Loucy (cell line): ENCODE results near the gene ZFPL1.

Experiments used
- H2AFZ ChIP-seq: fragments of 200-600 bp; sonication (generic); 2 replicates; pipeline ENCODE4 v1.6.0; 2016; ENCODE audit warnings: antibody characterized with exemption, mild to moderate bottlenecking, low read length, moderate library complexity
- H3F3A ChIP-seq: fragments of 200-600 bp; 2 replicates; pipeline ENCODE4 v1.6.0; 2016; ENCODE audit warnings: antibody characterized with exemption, low read depth, mild to moderate bottlenecking
- H3K27me3 ChIP-seq: fragments of 200-600 bp; sonication (generic); 2 replicates; pipeline ENCODE4 v1.6.1; 2014; ENCODE audit warnings: low read length, mild to moderate bottlenecking; ENCODE audit not compliant: insufficient read depth, poor library complexity, severe bottlenecking
- H3K36me3 ChIP-seq: fragments of 200-600 bp; sonication (generic); 2 replicates; pipeline ENCODE4 v1.6.1; 2016; ENCODE audit warnings: low read length; ENCODE audit not compliant: insufficient read depth
- H3K4me1 ChIP-seq: fragments of 200-600 bp; sonication (generic); 2 replicates; pipeline ENCODE4 v1.5.1; 2014; ENCODE audit warnings: low read length, mild to moderate bottlenecking; ENCODE audit not compliant: insufficient read depth, poor library complexity, severe bottlenecking
- H3K4me2 ChIP-seq: fragments of 200-600 bp; sonication (generic); 2 replicates; pipeline ENCODE4 v1.6.0; 2014; ENCODE audit warnings: antibody characterized with exemption, low read length, low read depth, mild to moderate bottlenecking; ENCODE audit not compliant: poor library complexity, severe bottlenecking
- H3K4me3 ChIP-seq: fragments of 200-600 bp; sonication (generic); 2 replicates; pipeline ENCODE4 v1.5.1; 2014; ENCODE audit warnings: low read length, mild to moderate bottlenecking, mixed read lengths; ENCODE audit not compliant: poor library complexity, severe bottlenecking
- H3K79me2 ChIP-seq: fragments of 200-600 bp; sonication (generic); 2 replicates; pipeline ENCODE4 v1.6.1; 2014; ENCODE audit warnings: low read length; ENCODE audit not compliant: insufficient read depth
- H3K9ac ChIP-seq: fragments of 200-600 bp; sonication (generic); 2 replicates; pipeline ENCODE4 v1.6.0; 2014; ENCODE audit warnings: mild to moderate bottlenecking, low read depth, low read length, moderate library complexity; ENCODE audit not compliant: poor library complexity, severe bottlenecking
- H3K9me2 ChIP-seq: fragments of 200-600 bp; sonication (generic); replicated peaks from 2 replicates; pipeline ENCODE4 v1.6.1; 2016; ENCODE audit warnings: low read depth, low read length, mixed read lengths
- H3K9me3 ChIP-seq: fragments of 200-600 bp; sonication (generic); 2 replicates; pipeline ENCODE4 v1.6.1; 2014; ENCODE audit warnings: mild to moderate bottlenecking, antibody characterized with exemption, low read length, low read depth; ENCODE audit not compliant: insufficient read depth
- H4K20me1 ChIP-seq: fragments of 200-600 bp; sonication (generic); 2 replicates; pipeline ENCODE4 v1.6.0; 2014; ENCODE audit warnings: antibody characterized with exemption, low read length, mild to moderate bottlenecking; ENCODE audit not compliant: insufficient read depth, poor library complexity, severe bottlenecking
- CTCF ChIP-seq: fragments of 200-600 bp; sonication (generic); conservative IDR thresholded peaks from 2 replicates; pipeline ENCODE4 v1.5.1; 2014; ENCODE audit warnings: mild to moderate bottlenecking, antibody characterized with exemption, low read length
- EZH2phosphoT487 ChIP-seq: fragments of 200-600 bp; IDR thresholded peaks from 2 replicates; pipeline ENCODE4 v1.6.1; 2018; ENCODE audit warnings: antibody characterized with exemption, mild to moderate bottlenecking, moderate library complexity, borderline replicate concordance

ZFPL1 gene

GRCh38 chr11:65059523-65059922 lies 24.5 kb upstream of the ZFPL1 start:
- H3K9me2 ChIP-seq, result no peaks in the 10 kb centered on the region
- no peak overlapping the region for H3K9ac ChIP-seq
- H3K27me3 ChIP-seq, result no peaks in the 10 kb centered on the region
- H4K20me1 ChIP-seq, result no peaks in the 10 kb centered on the region
- no peaks in the 10 kb centered on the region for H3K36me3 ChIP-seq
- H3K4me1 ChIP-seq, result no peaks in the 10 kb centered on the region
- H2AFZ ChIP-seq, result no peak overlapping the region; the same call in 1 of the 2 replicates
- no peaks in the 10 kb centered on the region for H3K79me2 ChIP-seq
- no peaks in the 10 kb centered on the region for H3F3A ChIP-seq
- H3K9me3 ChIP-seq, result no peaks in the 10 kb centered on the region
- TF ChIP-seq EZH2phosphoT487 (no peak), CTCF (no peak)
- H3K4me3 ChIP-seq, result no peak overlapping the region
- no peak overlapping the region for H3K4me2 ChIP-seq

GRCh38 chr11:65059959-65060824 lies 23.8 kb upstream of the ZFPL1 start:
- Histone ChIP-seq H2AFZ (peak overlapping the region; percentile 32; the same call in 1 of the 2 replicates), H3K4me1 (no peaks in the 10 kb centered on the region)

GRCh38 chr11:65060913-65061408 lies 23.1 kb upstream of the ZFPL1 start:
- H3F3A ChIP-seq, result no peaks in the 10 kb centered on the region
- no peak overlapping the region for H3K9ac ChIP-seq
- TF ChIP-seq CTCF, result peak; percentile 45
- TF ChIP-seq EZH2phosphoT487, result no peak
- no peaks in the 10 kb centered on the region for H3K4me1 ChIP-seq
- H3K27me3 ChIP-seq, result no peaks in the 10 kb centered on the region
- H3K9me2 ChIP-seq, result no peaks in the 10 kb centered on the region
- H4K20me1 ChIP-seq, result no peaks in the 10 kb centered on the region
- no peaks in the 10 kb centered on the region for H3K36me3 ChIP-seq
- H2AFZ ChIP-seq, result no peak overlapping the region
- H3K9me3 ChIP-seq, result no peaks in the 10 kb centered on the region
- no peak overlapping the region for H3K4me3 ChIP-seq
- no peak overlapping the region for H3K4me2 ChIP-seq
- no peaks in the 10 kb centered on the region for H3K79me2 ChIP-seq

More at GRCh38 chr11:65059959-65060824, 23.8 kb upstream of the ZFPL1 start:
- Histone ChIP-seq H3K4me3 (no peak overlapping the region), H4K20me1 (no peaks in the 10 kb centered on the region), H3K27me3 (no peaks in the 10 kb centered on the region), H3K4me2 (no peak overlapping the region), H3K9ac (no peak overlapping the region), H3K9me3 (no peaks in the 10 kb centered on the region), H3F3A (no peaks in the 10 kb centered on the region), H3K36me3 (no peaks in the 10 kb centered on the region), H3K9me2 (no peaks in the 10 kb centered on the region), H3K79me2 (no peaks in the 10 kb centered on the region)
- no peak for TF ChIP-seq CTCF
- TF ChIP-seq EZH2phosphoT487, result no peak
